Cortex of kidney (tissue), 1 donor: ENCODE data around the gene DPEP3.
"Not testable (repeated sequence)": the region's sequence is repeated elsewhere in the genome, so short reads cannot be mapped to it uniquely, and the experiment has no call there.

Experiments
- DNase-seq: peaks from one replicate; lab custom pipeline; 2025; lab: John Stamatoyannopoulos, UW

Gene DPEP3

GRCh38 chr16:67994040-67994408 lies 13.7 kb upstream of the DPEP3 start:
- DNase-seq = not testable (repeated sequence)

GRCh38 chr16:67993207-67994039 lies 13.1 kb upstream of the DPEP3 start:
- no peak for DNase-seq

DNA sequence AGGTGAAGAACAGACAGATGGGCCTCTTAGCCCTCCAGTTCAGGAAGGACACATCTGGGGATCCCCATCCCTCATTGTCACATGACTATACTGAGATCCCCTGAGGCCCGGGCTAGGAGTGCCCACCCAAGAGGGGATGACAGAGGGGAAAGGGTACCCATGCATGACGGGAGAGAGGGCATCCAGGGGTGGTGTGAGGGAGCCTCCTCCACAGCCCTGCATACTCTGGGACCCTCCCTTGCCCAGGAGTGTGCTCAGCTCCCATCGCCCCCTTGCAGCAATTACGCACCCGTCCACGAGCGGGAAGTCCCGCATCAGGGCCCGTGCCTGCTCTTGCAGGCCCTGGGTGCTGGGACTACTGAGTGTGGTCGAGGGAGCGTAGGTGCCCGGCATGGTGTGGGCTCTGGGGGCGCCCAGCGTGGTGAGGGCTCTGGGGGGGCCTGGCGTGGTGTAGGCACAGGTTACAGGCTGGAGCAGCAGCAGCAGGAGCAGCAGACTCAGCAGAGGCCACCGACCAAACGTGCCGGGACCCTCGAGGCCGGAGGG lies 12.4 kb upstream of the DPEP3 start:
- no peak for DNase-seq

- DNase-seq = no peak
These were observed 9.7 kb upstream of the DPEP3 start for GRCh38 chr16:67990018-67990386.

DNA sequence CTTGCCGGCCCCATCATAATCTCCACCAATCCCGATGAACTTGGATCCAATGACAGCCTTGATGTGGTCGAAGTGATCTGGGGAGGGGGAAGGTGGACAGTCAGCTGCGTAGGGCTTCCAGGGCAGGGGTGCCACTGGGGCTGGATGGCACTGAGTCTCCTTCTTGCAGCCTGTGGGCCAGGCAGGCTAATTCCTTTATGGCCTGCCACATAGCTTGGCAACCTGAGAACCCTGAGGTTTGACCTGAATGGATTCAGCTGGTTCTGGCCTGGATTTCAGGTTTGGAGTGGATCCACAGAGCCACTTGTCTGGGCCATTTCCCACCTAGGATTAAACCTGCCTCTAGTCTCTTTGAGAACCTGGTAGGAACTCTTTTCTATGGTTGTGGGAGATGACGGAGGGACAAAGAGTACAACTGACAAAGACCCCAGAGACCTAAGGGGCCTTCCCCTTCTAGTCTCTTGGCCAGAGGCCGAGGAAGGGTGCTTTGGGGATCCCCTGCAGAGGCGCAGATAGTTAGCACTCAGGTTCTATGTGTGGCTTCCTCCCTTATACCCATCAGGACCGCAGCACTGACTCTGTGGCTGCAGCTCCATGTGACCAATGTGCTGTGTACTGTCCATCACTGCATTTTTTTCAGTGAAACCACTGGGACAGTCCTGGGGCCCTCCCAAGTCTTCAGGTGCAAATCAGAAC lies 9.2 kb upstream of the DPEP3 start:
- no peak for DNase-seq

GRCh38 chr16:67988675-67989074 lies 8.4 kb upstream of the DPEP3 start:
- DNase-seq = no peak

DNA sequence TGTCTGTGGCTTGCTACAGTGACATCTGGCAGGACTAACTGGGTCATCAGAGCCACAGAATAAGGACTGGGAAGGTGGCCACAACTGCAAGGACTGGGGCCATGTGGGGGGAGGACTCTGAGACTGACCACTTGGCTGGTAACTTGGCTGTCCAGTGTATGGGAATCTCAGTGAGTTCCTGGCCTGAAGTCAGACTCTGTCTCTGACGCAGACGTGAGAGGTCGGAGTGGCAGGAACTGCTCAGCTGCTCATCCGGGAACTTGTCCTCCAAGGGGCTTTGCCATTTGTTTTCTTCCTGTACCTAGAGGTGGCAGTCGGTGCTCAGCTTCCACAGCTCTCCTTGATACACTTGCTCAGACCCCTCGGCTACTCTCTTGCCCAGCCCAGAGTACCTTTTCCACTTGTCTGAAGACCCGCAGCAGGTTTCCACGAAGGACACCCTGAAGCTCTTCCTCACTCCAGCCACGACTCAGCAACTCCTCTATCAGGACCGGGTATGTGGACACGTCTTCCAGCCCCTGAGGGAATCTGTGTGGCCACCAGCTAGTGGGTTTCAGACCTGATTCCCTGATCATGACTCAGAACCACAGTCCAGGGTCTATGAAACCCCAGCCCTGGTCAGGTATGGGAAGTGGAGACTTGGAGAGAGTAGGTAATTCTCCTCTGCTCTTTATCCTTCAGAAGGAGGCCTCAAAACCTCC lies 7.3 kb upstream of the DPEP3 start:
- no peak for DNase-seq

DNA sequence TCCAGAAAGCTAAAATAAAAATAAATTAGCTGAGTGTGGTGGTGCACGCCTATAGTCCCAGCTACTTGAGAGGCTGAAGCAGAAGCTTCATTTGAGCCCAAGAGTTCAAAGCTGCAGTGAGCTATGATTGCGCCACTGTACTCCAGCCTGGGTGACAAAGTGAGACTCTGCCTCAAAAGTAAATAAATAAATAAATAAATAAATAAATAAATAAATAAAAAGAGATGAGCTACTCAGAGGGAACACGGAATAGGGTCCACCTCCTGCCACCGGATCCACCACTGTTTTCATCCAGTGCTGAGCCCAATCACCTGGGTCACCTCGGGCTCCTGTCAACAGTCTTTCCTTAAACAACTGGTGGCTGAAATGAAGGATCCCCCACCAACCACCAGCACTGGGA lies 6.7 kb upstream of the DPEP3 start:
- DNase-seq = no peak

- no peak for DNase-seq
These were observed 1.9 kb upstream of the DPEP3 start for GRCh38 chr16:67982011-67982696.

GRCh38 chr16:67977469-67978227 lies 2.7 kb downstream of the DPEP3 start:
- DNase-seq = no peak

DNA sequence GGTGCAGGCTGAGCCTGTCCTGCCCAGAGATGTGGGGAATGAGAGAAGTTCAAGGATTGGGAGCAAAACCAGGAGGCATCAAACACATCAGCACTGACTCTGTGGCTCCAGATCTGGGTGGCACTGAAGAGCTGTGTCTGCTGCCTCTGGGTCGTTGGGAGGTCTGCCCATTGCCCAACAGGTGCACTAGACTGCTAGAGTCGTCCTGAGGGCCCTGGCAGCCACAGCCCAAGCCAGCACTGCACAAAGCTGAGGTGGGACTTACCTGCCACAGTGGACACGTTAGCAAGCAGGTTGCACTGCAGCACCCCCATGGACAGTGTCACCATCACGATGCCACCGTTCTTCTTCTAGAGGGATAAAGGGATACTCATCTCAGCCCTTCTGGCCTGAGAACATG lies 3.3 kb downstream of the DPEP3 start:
- DNase-seq = no peak

DNA sequence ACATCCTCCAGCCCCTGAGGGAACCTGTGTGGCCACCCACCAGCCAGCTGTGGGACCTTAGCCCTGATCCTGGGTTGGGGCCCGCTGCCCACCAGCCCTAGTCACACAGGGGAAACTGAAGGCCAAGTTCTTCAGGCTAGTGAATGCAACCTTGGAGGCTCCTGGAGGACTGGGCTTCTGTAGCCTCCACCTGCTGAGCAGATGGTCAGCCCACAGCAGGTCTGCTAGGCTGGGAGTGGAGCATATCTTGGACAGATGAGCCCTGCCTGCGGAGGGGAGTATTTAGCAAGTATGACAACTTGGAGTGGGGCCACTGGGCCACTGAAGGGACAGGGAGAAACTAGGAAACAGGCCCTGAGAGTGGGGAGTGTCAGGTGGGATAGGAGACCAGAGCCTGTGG lies 4.1 kb downstream of the DPEP3 start:
- DNase-seq = no peak

- DNase-seq = no peak
These were observed 4.8 kb downstream of the DPEP3 start for GRCh38 chr16:67975321-67976105.

- not testable (repeated sequence) for DNase-seq
These were observed 8.0 kb downstream of the DPEP3 start for GRCh38 chr16:67972285-67972684.

DNA sequence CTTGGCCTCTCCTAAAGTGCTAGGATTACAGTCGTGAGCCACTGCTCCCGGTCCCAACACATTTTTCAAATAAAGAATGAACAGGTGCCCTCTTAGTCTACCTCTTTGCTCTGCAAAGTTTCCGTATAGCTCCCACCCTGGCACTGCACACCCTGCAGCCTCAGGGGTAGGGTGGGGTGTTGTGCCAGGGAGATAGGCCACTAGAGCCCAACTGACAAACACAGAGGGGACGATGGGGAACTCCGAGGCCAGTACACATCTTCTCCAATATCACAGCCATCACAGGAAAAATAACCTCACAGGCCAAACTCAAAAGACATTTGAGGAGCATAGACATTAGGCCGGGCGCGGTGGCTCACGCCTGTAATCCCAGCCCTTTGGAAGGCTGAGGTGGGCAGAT lies 9.2 kb downstream of the DPEP3 start:
- DNase-seq = no peak

GRCh38 chr16:67969254-67970039 lies 10.9 kb downstream of the DPEP3 start:
- DNase-seq = no peak

DNA sequence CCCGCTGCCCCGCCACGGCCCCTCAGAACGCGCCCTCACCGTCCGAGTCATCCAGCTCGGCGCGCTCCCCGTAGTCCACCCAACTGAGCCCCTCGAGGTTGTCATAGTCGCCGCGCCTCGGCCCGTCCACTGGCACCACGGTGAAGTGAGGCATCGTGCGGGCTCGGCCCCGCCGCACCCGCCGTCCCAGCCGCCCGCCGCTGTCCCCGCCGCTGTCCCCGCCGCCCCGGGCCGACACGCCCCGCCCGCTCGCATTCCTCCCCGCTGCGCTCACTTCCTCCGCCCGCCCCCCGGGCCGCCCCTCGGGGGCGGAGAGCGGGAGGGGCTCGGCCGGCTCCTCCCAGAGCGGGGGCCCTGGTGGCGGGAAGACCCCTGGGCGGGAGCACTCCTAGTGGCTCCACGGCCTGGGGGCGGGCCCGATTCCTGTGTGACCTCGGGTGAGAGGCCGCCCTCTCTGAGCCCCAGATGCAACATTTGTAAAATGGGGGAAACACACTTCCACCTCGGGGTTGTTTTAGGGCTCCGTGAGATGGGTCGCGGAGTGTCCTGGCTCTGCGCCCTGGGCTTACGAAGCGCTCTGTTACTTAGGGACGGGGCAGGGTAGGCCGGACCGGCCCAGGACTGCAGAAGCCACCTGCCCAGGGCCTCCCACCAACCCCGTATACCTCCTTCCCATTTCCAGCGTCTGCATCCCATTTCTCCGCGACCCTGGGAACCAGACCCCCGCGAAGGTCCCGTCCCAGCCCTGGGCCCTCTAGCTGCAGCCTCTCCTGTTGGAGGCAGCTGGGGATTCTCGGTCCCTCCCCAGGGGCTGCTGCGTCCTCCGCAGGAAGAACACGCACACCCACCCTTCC lies 11.7 kb downstream of the DPEP3 start, which contains the start of gene SLC12A4:
SLC12A4 (minus strand) TSS at position 238 of the 854 bp plus-strand sequence; CDS start at position 154, 84 bp downstream.
- DNase-seq = no peak

- no peak for DNase-seq
These were observed 12.3 kb downstream of the DPEP3 start for GRCh38 chr16:67967958-67968399.
